Lung (tissue), 12 donors: ENCODE data around the gene PHF21B. TPM values are rescaled to one million over a fixed set of nuclear protein-coding genes. Genes with fewer than 3 reads are reported as not detected.

ENCODE experiments used
- ATAC-seq: fragments of 200-7000 bp; cut with Tn5 transposase; one replicate; pipeline ENCODE4 v1.9.1; 2020; ENCODE audit warnings: moderate number of reproducible peaks; ENCODE audit not compliant: insufficient read depth, low FRiP score
- DNase-seq, 3 donors: peaks; one replicate each; pipeline ENCODE4 v3.0.0-alpha.2; 2013 to 2017
- H3K27ac ChIP-seq, 2 donors: one replicate each; pipeline ENCODE4 v1.5.1; 2013; ENCODE audit warnings: mild to moderate bottlenecking in 2 of 2, moderate library complexity in 2 of 2, control low read depth in 1 of 2, inconsistent platforms in 1 of 2, low read depth in 1 of 2, low read length in 1 of 2
- H3K27me3 ChIP-seq, 3 donors: one replicate each; pipeline ENCODE4 v1.5.1; 2013; ENCODE audit warnings: low read length in 2 of 3; ENCODE audit not compliant: control insufficient read depth in 3 of 3, insufficient read depth in 3 of 3
- H3K36me3 ChIP-seq, 4 donors: one replicate each; pipeline ENCODE4 v1.5.1; 2013; ENCODE audit warnings: low read length in 4 of 4, mild to moderate bottlenecking in 1 of 4, moderate library complexity in 1 of 4; ENCODE audit not compliant: control insufficient read depth in 4 of 4, insufficient read depth in 4 of 4
- H3K4me1 ChIP-seq, 5 donors: one replicate each; pipeline ENCODE4 v1.5.1; 2013; ENCODE audit warnings: low read length in 5 of 5, mild to moderate bottlenecking in 2 of 5, moderate library complexity in 1 of 5; ENCODE audit not compliant: control insufficient read depth in 5 of 5, insufficient read depth in 5 of 5
- H3K4me3 ChIP-seq: one replicate; pipeline ENCODE4 v1.5.1; 2013; ENCODE audit warnings: mild to moderate bottlenecking, control low read depth, moderate library complexity
- H3K9ac ChIP-seq, 2 donors: one replicate each; pipeline ENCODE4 v1.5.1; 2013; ENCODE audit warnings: low read length in 2 of 2, control low read depth in 1 of 2; ENCODE audit not compliant: insufficient read depth in 1 of 2
- H3K9me3 ChIP-seq, 4 donors: one replicate each; pipeline ENCODE4 v1.5.1; 2013; ENCODE audit warnings: low read length in 3 of 4, mild to moderate bottlenecking in 1 of 4, moderate library complexity in 1 of 4; ENCODE audit not compliant: control insufficient read depth in 4 of 4, insufficient read depth in 3 of 4
- WGBS, 2 donors: extraction: QIAGEN DNeasy Blood & Tissue Kit; methylation state at CpG; one replicate each; pipeline ENCODE4 v1.1.7; 2013; 5-methylcytosine and 5-hydroxymethylcytosine counted together
- polyA plus RNA-seq, 2 donors: library from polyadenylated mRNA; stranded (reverse); fragments of 200-250 nt; gene quantifications; one replicate each; pipeline ENCODE4 v1.2.1, GENCODE V29; 2013
- total RNA-seq, 2 donors: library from RNA; depleted of rRNA in 1 of 2; stranded (reverse); fragments of >200 nt in 1 of 2; gene quantifications; one replicate each; pipeline ENCODE4 v1.2.1, GENCODE V29; 2014 to 2021
- TF ChIP-seq, protein P1 (sequence below): IDR thresholded peaks from 2 replicates; pipeline ENCODE4 v1.5.1; 2012; ENCODE audit warnings: mild to moderate bottlenecking; ENCODE audit errors: control extremely low read depth, extremely low read depth
- donor health status: control.
- donor health status: control.
- donor health status: Bipolar disorder and iron deficiency.
- donor health status: healthy.
- donor health status: DM: yes; HTN: yes; CAD: no.

Gene PHF21B
- total and polyA plus RNA-seq, 4 donors, result 0.03 to 0.43 (median 0.26) TPM

DNA sequence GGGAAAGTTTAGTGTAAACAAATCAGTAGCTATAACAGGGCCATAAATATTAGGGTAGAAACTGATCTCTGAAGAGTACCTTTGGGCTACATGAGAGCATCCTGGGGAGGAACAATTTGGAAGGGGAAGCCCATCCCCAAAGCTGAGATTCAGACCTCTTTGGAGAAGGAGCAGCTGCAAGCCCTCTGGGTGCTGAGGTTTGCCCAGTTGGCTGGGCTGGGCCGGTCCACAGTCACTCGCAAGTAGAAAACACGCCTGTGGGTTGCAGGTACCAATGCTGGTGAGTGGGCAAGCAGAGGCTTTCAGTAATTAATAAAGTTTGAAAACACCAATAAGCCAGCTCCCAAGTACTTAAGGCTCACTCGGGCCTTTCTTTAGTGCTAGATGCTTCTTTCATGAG is 132.9 kb downstream of the PHF21B start:
- DNase-seq, result no peak
- 85 to 97% methylated on average over 4 of the region's 4 CpGs for WGBS, 2 donors
- TF ChIP-seq, protein P1, sequence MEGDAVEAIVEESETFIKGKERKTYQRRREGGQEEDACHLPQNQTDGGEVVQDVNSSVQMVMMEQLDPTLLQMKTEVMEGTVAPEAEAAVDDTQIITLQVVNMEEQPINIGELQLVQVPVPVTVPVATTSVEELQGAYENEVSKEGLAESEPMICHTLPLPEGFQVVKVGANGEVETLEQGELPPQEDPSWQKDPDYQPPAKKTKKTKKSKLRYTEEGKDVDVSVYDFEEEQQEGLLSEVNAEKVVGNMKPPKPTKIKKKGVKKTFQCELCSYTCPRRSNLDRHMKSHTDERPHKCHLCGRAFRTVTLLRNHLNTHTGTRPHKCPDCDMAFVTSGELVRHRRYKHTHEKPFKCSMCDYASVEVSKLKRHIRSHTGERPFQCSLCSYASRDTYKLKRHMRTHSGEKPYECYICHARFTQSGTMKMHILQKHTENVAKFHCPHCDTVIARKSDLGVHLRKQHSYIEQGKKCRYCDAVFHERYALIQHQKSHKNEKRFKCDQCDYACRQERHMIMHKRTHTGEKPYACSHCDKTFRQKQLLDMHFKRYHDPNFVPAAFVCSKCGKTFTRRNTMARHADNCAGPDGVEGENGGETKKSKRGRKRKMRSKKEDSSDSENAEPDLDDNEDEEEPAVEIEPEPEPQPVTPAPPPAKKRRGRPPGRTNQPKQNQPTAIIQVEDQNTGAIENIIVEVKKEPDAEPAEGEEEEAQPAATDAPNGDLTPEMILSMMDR, result no peak

DNA sequence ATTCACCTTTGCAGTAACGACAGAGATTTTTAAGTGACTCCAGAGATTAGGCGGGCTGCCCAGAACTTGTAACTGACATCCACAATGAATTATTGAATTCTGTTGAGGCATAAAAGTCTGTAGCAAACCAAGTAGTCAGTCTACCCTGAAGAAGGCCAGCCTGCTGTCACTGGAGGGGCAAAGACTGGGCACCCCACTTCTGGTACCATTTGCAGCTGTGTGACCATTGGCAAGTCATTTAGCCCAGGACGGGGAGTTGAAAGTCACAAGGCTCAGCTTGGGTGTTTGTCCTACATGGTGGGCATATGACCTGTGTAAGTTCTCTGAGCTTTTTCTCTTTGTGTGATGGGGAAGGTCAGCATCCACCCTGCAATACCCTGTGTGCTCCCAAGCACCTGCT is 138.0 kb downstream of the PHF21B start:
- Histone ChIP-seq H3K4me3 (no peak overlapping the region), H3K9me3 (peaks cover 0 to 8% (median 0%) of the 10 kb centered on the region in 4 donors), H3K4me1 (no peaks in the 10 kb centered on the region), H3K36me3 (no peaks in the 10 kb centered on the region), H3K27me3 (peaks cover 0 to 2% (median 0%) of the 10 kb centered on the region in 3 donors), H3K9ac (no peak overlapping the region), H3K27ac (no peak overlapping the region)
- ATAC-seq, result no peak
- 94 to 97% methylated on average over 3 of the region's 3 CpGs for WGBS, 2 donors
- TF ChIP-seq, protein P1, result no peak
- DNase-seq, result no peak

More for the DNA sequence above, 132.9 kb downstream of the PHF21B start:
- no peak for ATAC-seq
- no peak overlapping the region for H3K27ac ChIP-seq
- H3K4me1 ChIP-seq, result no peaks in the 10 kb centered on the region
- peaks cover 0 to 8% (median 0%) of the 10 kb centered on the region in 4 donors for H3K9me3 ChIP-seq
- H3K9ac ChIP-seq, result no peak overlapping the region
- H3K4me3 ChIP-seq, result no peak overlapping the region
- H3K27me3 ChIP-seq, result no peaks in the 10 kb centered on the region
- no peaks in the 10 kb centered on the region for H3K36me3 ChIP-seq

DNA sequence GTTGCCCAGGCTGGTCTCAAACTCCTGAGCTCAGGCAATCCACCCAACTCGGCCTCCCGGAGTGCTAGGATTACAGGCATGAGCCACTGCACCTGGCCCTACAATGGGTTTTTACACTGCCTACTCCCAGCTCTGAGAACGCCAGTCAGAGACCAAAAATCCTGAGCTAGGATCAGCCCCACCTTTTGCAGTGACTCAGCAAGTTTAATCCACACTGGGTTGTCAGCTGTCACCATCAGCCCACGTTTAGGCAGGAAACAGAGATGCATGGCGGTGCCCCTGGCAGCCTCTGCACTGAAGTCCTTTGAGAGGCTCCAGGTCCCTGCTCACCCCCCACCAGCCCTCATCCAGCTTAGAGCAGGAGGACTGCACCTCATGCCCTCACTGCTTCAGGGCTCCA is 139.8 kb downstream of the PHF21B start:
- peaks cover 0 to 2% (median 0%) of the 10 kb centered on the region in 3 donors for H3K27me3 ChIP-seq
- 36 to 50% methylated on average over 5 of the region's 5 CpGs for WGBS, 2 donors
- H3K36me3 ChIP-seq, result no peaks in the 10 kb centered on the region
- no peak overlapping the region for H3K27ac ChIP-seq
- H3K4me3 ChIP-seq, result no peak overlapping the region
- ATAC-seq (no peak), DNase-seq (peak in 1 of 3 donors; percentile 9)
- peaks cover 0 to 9% (median 0%) of the 10 kb centered on the region in 4 donors for H3K9me3 ChIP-seq
- H3K4me1 ChIP-seq, result no peaks in the 10 kb centered on the region
- H3K9ac ChIP-seq, result no peak overlapping the region
- TF ChIP-seq, protein P1, result no peak

DNA sequence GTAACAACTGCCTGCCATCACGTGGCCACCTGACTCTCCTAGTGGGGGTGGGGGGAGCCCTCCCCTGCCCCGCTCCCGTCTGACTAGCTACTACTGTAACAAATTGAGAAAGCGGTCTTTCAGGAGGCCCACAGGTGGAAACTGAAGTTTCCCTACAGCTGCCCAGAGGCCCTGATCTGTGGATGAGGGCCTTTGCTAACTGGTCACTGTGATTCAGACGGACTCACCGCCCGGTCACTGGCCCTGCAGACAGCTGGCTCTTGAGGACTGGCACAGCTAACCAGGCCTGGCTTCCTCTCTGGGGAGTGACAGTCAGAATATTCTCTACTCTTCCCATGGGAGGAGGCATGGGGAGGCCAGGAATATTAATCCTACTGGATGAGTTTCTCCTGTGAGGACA is 140.6 kb downstream of the PHF21B start:
- no peak overlapping the region for H3K9ac ChIP-seq
- 82 to 83% methylated on average over 7 of the region's 7 CpGs for WGBS, 2 donors
- H3K4me3 ChIP-seq, result no peak overlapping the region
- TF ChIP-seq, protein P1, result no peak
- DNase-seq (no peak), ATAC-seq (no peak)
- H3K36me3 ChIP-seq, result no peaks in the 10 kb centered on the region
- H3K27ac ChIP-seq, result no peak overlapping the region
- no peaks in the 10 kb centered on the region for H3K4me1 ChIP-seq
- peaks cover 0 to 11% (median 0%) of the 10 kb centered on the region in 4 donors for H3K9me3 ChIP-seq
- H3K27me3 ChIP-seq, result peaks cover 0 to 2% (median 0%) of the 10 kb centered on the region in 3 donors
